Measurements from ENCODE around the gene EFCAB8. TPM values are rescaled to one million over a fixed set of nuclear protein-coding genes. Genes with fewer than 3 reads are reported as not detected.
"Not testable (repeated sequence)": the region's sequence is repeated elsewhere in the genome, so short reads cannot be mapped to it uniquely, and the experiment has no call there.

EFCAB8 gene
- total RNA-seq, 2 donors from 2014 or later, result 0.11 TPM; not detected in 1

DNA sequence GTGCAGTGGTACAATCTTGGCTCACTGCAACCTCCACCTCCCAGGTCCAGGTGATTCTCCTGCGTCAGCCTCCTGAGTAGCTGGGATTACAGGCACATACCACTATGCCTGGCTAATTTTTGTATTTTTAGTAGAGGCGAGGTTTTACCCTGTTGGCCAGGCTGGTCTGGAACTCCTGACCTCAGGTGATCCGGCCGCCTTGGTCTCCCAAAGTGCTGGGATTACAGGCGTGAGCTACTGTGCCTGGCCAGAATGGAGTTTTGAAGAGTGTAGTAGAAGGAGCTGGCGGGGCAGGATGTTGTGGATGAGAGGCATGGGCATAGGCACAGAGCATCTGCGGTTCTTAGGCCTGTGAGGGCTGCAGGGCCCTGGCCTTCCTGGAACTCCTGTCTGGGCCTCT is 46.0 kb downstream of the EFCAB8 start:
- not testable (repeated sequence) for ATAC-seq, DNase-seq
- intact Hi-C loops (cut with DNase I, micrococcal nuclease), result loop anchor here (5.0 to 10.0 kb wide), 2 partner anchors 393 to 400 kb away; no protein-coding TSS in a partner anchor

DNA sequence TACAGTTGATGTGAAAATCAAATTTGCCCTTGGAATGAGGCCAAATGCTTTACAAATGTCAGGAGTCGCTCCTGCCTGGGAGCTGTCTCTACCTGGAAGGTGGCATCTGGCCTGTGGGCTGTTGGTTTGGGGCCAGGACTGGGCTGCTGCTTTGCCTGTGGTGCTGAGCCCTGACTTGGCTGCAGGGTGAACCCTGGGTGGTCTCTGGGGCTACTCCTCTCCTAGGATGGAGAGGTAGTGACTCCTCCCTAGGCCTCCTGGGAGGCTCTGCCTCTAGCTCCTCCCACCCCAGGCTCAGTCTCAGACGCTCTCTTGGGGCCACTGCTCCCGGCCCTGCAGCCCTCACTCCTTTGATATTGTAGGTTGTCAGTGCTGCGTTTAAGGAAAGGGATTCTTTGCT is 47.5 kb downstream of the EFCAB8 start:
- ATAC-seq (no peak), DNase-seq (no peak)
- intact Hi-C loops (cut with DNase I, micrococcal nuclease), result loop anchor here in 1 of 2 donors (10.0 kb wide), 1 partner anchor 399 kb away; no protein-coding TSS in a partner anchor

DNA sequence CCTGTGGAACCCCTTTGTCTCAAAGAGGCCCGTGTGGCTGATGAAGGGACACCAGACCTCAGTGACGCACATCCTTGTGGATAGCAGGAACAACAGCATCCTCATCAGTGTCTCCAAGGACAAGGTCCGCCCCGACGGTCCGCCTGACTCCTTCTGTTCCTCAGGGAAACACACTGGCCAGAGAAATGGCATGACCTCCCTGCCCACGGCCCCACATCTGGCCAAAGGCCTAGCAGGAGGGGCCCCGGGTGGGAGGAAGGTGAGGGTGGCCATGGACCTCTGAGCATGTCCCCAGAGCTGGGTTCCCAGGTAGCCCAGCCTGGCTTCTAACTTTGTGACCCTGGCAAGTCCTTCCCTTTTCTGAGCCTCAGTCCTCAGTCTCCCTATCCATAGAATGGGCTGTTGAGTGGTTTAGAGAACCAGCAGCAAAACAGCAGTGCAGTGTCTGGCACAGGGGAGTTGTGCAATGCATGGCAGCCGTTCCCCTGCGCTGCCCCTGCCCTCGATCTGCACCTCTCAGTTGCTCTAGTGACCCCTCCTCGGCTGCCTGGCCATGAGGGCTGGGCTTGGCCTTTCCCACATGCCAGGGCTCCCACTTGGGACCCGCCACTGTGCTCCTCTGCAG is 48.3 kb downstream of the EFCAB8 start:
- ATAC-seq (no peak), DNase-seq (no peak)
- intact Hi-C loops (cut with DNase I, micrococcal nuclease), result loop anchor here in 1 of 2 donors (10.0 kb wide), 1 partner anchor 398 kb away; no protein-coding TSS in a partner anchor

DNA sequence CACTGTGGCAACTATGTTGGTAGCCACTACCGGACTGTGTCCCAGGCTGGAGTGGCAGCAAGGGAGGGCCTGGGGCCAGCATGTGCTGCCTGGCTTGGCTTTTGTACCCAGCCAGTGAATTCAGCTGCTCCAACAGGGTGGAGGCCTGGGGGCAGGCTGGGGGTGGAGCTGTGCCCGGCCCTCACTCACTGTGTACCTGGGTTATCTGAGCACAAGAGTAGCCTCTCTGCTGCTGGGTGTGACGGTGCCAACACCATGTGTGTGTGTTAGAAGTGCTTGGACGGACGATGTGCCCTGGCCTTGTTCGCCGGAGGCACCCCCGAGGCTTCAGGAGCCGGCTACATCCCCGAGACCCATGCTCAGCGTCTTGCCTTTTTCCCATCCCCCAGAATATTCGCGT is 49.2 kb downstream of the EFCAB8 start:
- no peak for ATAC-seq
- intact Hi-C loops (cut with DNase I, micrococcal nuclease), result loop anchor here in 1 of 2 donors (10.0 kb wide), 1 partner anchor 397 kb away; no protein-coding TSS in a partner anchor
- no peak for DNase-seq

DNA sequence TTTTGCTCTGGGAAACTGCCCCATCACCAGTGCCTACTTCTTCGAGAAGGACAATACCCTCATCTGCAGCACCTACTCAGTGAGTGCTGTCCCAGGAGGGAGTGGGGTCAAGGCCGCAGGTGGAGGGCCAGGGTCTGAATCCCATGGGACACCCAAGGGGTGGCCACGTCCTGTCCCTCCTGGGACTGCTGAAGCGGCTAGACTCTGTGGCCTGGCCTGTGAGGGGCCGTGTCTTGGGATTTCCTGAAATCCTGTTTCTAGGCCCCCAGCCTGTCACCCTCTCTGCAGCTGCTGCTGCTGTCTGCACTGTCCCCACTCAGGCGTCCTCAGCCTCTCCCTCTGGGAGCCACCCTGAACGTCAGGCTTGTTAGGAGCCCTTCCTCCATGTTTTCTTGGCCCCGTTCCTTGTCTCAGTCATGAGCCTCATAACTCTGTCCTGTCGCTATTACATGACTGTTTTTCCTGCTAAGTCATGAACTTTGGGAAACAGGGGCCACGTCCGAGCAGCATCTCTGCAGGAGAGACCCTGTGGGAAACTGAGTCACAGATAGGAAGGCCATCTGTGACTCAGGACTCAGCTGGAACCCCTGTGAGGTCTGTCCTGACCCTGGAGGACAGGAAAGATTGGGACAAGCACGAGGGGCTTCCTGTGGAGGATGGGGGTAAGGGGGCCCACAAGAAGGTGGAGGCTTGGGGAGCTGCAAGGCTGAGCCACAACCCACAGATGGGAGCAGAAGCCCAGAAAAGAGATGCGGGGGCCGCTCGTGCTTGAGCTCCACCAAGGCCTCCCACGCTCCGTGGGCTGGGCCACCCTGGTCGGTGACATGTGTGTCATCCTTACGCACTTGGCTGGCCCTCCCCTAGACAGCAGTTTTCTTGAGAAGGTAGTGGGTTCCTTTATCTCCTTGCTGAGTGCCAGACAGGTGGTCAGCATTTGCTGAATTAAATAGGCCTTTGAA is 49.9 kb downstream of the EFCAB8 start:
- ATAC-seq (no peak), DNase-seq (no peak)
- intact Hi-C loops (cut with DNase I, micrococcal nuclease), result loop anchor here in 1 of 2 donors (10.0 kb wide), 1 partner anchor 396 kb away; no protein-coding TSS in a partner anchor

DNA sequence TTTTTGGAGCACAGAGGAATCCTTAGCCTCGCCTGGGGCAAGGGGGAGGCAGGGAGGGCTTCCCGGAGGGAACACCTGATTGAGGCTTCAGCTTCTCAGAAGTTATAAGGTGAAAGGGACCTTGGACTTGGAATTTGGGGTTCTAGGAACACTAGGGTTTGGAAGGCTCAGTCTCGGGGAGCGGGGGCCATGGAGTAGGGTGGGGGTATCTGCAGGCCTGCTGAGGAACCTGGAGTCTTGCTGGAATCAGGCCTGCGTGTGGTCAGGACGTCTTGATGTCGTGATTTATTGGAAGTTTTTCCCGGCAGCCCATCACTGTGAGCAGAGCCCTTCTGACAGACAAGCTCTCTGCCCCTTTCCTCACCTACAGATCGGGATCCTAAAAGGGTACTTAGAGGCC is 50.7 kb downstream of the EFCAB8 start:
- DNase-seq, result no peak
- intact Hi-C loops (cut with DNase I, micrococcal nuclease), result loop anchor here in 1 of 2 donors (10.0 kb wide), 1 partner anchor 395 kb away; no protein-coding TSS in a partner anchor
- no peak for ATAC-seq

DNA sequence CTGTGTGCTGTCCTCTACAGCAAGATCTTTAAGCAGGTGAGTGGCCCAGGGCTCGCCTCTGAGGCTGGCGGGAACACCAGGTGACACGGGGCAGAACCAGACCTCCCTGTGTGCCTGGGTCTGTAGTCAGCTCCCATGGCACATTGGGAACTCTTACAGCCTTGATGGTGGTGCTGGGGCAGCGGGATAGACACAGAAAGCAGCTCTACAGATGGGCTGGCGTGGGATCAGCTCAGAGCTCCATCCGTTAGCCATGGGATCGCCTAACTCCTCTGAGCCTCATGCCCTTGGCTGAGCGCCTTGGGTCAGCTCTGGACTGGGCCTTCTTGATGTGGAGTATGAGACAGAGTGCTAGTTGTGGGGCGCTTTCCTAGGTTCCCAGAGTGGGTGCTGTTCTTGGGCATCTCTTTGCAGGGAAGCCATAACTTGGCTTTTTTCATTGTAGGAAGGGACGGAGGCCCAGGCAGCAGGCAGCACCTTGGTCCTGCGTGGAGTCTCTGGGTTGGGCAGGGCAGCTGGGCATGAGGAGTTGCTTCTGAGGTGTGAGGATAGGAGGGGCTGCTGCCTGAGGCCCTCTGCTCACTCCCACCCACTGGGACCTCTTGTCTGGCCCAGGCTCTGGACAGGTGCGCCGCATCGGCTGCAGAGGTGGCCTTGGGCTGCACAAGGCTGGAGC is 51.3 kb downstream of the EFCAB8 start:
- intact Hi-C loops (cut with DNase I, micrococcal nuclease), result loop anchor here in 1 of 2 donors (10.0 kb wide), 1 partner anchor 395 kb away; no protein-coding TSS in a partner anchor
- ATAC-seq, result no peak
- no peak for DNase-seq

DNA sequence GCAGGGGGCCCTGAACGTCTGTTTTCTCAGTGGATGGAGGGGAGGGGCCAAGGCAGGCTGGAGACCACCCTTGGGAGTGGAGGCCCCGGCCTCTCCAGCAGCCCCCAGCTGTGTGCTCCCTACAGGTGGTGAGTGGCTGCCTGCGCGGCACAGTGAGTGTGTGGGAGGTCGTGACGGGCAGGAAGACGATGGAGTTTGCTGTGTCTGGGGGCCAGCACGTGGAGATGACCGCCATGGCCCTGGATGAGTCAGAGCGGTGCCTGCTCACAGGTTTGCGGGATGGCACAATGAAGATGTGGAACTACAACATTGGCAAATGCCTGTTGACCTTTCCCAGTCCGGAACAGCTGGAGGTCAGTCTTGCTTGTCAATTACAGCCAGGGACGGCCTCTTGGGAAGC is 52.6 kb downstream of the EFCAB8 start:
- ATAC-seq (no peak), DNase-seq (no peak)
- intact Hi-C loops (cut with DNase I, micrococcal nuclease), result no loop called here

DNA sequence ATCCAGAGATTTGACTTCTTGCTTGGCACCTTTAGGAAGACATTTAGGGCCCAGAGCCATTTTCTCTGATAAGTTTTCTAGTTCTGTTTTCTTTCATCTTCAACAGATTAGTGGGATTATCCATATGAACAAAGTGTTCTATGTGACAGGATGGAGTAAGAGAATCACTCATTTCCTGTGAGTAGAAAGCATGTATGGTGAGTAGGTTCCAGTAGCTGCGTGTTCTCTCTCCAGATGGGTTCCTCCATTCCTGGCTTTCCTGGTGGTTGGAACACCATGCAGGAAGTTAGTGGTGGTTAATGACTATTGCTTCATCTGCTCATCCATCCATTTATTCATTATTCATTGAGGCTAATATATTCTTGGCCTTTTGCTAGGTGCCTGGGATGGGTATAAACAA is 54.0 kb downstream of the EFCAB8 start:
- ATAC-seq, result no peak
- intact Hi-C loops (cut with DNase I, micrococcal nuclease), result no loop called here
- no peak for DNase-seq

DNA sequence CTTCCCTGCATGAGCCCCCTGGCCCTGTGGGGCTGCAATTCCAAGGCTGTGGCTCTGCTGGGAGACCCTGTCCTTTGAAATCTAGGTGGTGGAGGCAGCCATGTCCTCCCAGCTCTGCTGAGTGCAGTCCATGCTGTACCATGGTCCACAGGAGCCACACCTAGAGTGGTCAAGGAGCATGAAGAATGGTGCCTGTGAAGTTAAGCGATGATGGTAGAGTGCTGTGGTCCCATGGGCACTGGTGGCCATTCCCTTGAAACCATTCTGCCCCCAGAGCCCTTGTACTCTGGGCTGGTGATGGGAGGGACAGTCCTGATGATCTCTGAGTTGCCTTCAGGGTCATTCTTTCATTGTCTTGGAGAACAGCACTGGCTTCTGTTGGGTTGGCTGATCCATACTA is 55.3 kb downstream of the EFCAB8 start:
- no peak for ATAC-seq

DNA sequence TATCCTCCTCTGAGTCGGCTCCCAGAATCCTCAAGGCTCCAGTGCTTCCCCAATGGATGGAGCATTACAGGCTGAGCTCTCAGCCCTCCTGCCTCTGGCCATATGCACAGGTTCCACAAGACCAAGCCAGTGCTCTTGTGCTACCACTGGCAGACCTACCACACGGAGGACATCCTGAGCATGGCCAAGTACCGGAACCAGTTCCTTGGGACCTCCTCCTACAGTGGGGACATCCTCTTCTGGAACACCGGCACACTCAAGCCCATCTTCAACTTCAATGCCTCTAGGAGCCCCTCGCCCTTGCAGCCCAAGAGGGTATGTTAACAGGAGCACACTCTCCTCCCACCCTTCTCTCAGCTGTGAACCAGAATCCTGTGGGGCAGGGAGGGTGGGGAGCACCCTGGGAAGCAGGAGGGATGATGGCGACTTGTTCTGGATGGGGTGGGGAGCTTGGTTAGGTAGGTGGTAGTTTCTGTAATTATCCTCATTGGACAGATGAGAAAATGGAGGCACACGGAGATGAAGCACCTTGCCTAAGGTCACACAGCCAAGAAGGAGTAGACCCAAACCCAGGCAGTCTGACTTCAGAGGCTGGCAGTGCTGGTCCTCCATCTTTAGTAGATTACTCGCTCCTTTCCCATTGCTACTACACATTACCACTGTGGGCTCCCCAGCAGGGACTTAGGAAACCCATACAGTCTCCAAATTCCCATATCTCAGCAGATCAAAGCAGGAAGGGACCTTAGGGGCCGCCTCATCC is 58.6 kb downstream of the EFCAB8 start:
- intact Hi-C loops (cut with DNase I, micrococcal nuclease), result no loop called here
- DNase-seq, result no peak

More for the DNA sequence above, 55.3 kb downstream of the EFCAB8 start:
- intact Hi-C loops (cut with DNase I, micrococcal nuclease), result no loop called here
- DNase-seq, result no peak

DNA sequence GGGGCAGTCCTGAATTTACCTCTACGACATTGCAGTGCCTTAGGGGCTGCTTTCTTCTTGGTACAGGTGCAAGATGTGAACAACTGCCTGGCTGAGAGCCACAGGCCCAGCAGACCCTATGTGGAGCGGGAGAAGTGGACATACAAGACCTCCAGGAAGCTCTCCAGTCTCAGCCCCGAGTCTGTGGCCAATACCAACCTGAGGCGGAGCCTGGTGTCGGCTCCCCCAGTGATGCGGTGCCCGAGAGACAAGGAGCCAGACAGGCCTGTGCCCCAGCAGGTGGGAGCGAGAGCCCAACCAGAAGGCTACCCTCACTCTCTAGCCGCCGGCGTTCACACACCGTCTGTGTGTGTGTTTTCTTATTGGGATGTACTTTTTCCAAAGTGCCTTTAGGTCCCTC is 59.6 kb downstream of the EFCAB8 start:
- no peak for ATAC-seq
- intact Hi-C loops (cut with DNase I, micrococcal nuclease), result no loop called here
- DNase-seq, result no peak

More for the DNA sequence above, 58.6 kb downstream of the EFCAB8 start:
- ATAC-seq, result no peak

DNA sequence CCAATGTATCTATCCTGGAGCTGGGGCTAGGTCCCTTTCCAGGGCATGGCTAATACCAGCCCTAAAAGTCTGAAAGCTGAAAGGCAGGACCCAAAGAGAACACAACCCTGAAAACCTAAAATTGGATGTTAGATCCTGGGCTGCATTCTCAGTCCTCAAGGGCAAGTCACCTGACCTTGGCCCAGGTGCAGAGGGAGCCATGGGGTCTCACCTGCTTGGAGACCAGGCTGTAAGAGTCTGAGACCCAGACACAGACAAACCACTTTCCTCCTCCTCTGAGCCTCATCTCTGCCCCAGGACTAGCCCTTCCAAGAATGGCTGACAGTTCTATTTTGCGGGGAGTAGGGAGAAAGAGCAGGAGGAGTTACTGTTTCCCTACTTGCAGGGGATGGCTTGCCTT is 60.0 kb downstream of the EFCAB8 start:
- DNase-seq (no peak), ATAC-seq (no peak)
- intact Hi-C loops (cut with DNase I, micrococcal nuclease), result no loop called here

DNA sequence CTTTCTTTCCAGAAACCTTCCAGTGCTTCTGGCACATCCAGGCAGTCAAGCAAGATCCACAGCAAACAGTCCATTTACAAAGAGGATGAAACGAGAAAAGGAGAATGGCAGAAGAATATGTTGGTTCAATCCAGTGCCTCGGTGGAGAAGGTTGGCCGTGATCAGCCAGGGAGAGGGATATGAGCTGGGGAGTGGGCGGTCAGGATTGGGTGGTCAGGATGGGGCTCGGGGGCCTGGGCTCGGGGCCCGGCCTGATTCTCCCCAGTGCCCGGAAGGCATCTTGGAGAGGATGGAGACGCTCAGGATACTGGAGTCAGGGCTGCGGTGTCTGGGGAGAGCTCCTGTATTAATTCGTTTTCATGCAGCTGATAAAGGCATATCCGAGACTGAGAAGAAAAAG is 61.3 kb downstream of the EFCAB8 start:
- no peak for ATAC-seq
- no peak for DNase-seq
- intact Hi-C loops (cut with DNase I, micrococcal nuclease), result no loop called here

DNA sequence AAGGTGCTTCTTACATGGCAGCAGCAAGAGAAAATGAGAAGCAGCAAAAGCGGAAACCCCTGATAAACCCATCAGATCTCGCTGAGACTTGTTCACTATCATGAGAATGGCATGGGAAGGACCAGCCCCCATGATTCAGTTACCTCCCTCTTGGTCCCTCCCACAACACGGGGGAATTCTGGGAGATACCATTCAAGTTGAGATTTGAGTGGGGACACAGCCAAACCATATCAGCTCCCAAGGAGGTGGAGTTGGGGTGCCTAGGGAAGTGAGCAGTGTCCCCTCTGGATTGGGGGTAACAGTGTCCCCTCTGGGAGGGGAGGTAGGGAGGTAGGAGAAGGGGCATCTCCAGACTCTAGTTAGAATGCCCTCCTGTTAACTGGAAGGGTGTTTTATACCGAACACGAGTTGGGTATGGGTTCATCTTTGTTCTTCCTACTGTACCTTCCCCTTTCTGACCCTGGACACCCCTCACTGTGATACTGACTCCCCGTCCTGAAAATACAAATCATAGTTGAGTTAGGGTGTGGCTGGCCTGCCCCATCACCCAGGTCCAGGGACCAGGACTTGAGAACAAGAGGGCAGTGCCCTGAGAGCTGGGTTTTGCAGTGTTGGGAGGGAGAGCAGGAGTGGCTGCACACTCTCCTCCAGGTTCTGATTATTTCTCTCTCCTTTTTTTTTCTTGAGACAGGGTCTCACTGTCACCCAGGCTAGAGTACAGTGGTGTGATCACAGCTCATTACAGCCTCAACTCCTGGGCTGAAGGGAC is 62.0 kb downstream of the EFCAB8 start:
- DNase-seq, result no peak
- ATAC-seq, result no peak
- intact Hi-C loops (cut with DNase I, micrococcal nuclease), result no loop called here

DNA sequence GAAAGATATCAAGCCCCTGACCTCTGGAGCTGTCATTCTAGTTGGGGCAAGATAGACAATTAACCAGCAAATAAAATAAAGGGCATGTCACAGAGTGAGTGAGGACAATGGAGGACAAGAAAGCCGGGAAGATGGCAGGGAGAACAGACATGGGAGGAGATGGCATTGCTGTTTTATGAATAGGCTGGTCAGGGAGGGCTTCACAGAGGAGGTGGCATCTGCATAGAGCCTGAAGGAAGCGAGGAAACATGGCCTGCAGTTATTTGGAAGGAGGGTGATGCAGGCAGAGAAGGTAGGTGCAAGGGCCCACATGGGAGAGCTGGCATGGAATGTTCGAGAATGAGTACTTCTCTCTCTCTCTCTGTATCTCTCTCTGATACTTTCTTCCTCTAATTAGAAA is 63.7 kb downstream of the EFCAB8 start:
- intact Hi-C loops (cut with DNase I, micrococcal nuclease), result no loop called here
- ATAC-seq (no peak), DNase-seq (no peak)

DNA sequence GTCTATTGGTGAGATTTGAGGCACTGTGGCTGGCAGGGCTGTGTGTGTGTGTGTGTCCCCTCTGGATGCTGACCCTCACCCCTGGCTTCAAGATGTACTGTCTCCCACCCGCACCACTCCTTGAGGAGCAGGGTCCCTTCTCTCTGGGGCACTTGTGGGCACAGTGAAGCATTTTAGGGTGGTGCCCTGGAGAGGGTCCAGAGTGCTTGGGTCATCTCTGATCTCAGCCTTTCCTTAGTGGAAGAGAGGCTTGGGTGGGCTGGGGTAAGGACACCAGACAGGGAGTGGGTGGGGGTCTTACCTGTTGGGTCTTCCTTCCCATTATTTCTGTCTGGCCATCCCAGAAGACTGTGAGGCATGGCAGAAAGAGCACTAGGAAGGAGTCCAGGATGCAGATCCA is 66.1 kb downstream of the EFCAB8 start:
- no peak for DNase-seq
- ATAC-seq, result no peak
- intact Hi-C loops (cut with DNase I, micrococcal nuclease), result no loop called here

Measured in left colon (tissue), 2 donors.